ENCODE measurements around the gene S1PR5. TPM values are rescaled to one million over a fixed set of nuclear protein-coding genes. Genes with fewer than 3 reads are reported as not detected.

Gene S1PR5
- total and polyA plus RNA-seq, 2 of the 8 experiments (the other 6 are each of a cell fraction or from before 2014, with no cell fraction given), result 2.4 to 8.6 TPM

GRCh38 chr19:10533646-10534386, 16.6 kb upstream of the S1PR5 start (continued):
- TF ChIP-seq TCF12 (IDR thresholded peaks at IDR 0.05; ENCODE audit: low read depth, low read length), result no peak
- no peak for TF ChIP-seq ATF3 (IDR thresholded peaks at IDR 0.05; ENCODE audit: insufficient read depth, low read depth, low read length)
- no peak for TF ChIP-seq JUN (IDR thresholded peaks at IDR 0.05; ENCODE audit: low read depth, low read length)
- no peak for TF ChIP-seq CTBP2 (IDR thresholded peaks at IDR 0.05; ENCODE audit: borderline replicate concordance, insufficient read depth, insufficient read length, low read length)

Measured in H1 (cell line).